Tibial nerve (tissue), 4 donors: ENCODE measurements around the gene BAZ2B. TPM values are rescaled to one million over a fixed set of nuclear protein-coding genes. Genes with fewer than 3 reads are reported as not detected.

Source experiments
- DNase-seq, 2 donors: peaks; one replicate each; pipeline ENCODE4 v3.0.0-alpha.2; 2019; ENCODE audit warnings: low spot score in 2 of 2
- H3K27ac ChIP-seq, 4 donors: fragments of 200-600 bp; sonication (generic) in 3 of 4; one replicate each; pipeline ENCODE4 v1.5.1; 2017 to 2019; ENCODE audit warnings: mild to moderate bottlenecking in 1 of 4
- H3K27me3 ChIP-seq, 2 donors: fragments of 200-600 bp; sonication (generic) in 1 of 2; one replicate each; pipeline versions ENCODE4 v1.5.1 to v1.6.0; 2017 to 2019
- H3K36me3 ChIP-seq, 3 donors: fragments of 200-600 bp; sonication (generic); one replicate each; pipeline ENCODE4 v1.5.1; 2018 to 2019
- H3K4me1 ChIP-seq, 4 donors: fragments of 200-600 bp; sonication (generic) in 3 of 4; one replicate each; pipeline ENCODE4 v1.5.1; 2017 to 2019
- H3K4me3 ChIP-seq, 4 donors: fragments of 200-600 bp; sonication (generic) in 3 of 4; one replicate each; pipeline ENCODE4 v1.5.1; 2017 to 2019; ENCODE audit warnings: mild to moderate bottlenecking in 1 of 4, moderate library complexity in 1 of 4
- H3K9me3 ChIP-seq, 4 donors: fragments of 200-600 bp; sonication (generic) in 3 of 4; one replicate each; pipeline ENCODE4 v1.5.1; 2017 to 2019
- EP300 ChIP-seq, 2 donors: sonication (generic); formaldehyde crosslinking; IDR thresholded peaks; one replicate each; pipeline ENCODE4 v1.6.1; 2017; ENCODE audit warnings: antibody characterized with exemption in 2 of 2, mild to moderate bottlenecking in 1 of 2
- POLR2A ChIP-seq, 2 donors: fragments of 450-650 bp; IDR thresholded peaks; one replicate each; pipeline ENCODE4 v1.6.1; 2017; ENCODE audit warnings: antibody characterized with exemption in 2 of 2, mild to moderate bottlenecking in 2 of 2, moderate library complexity in 2 of 2
- WGBS, 2 donors: methylation state at CpG; one replicate each; pipeline ENCODE4 v1.1.5; 2018; 5-methylcytosine and 5-hydroxymethylcytosine counted together
- total RNA-seq, 4 donors: library from RNA; depleted of rRNA; stranded (reverse); fragments of >200 nt; gene quantifications; one replicate each; pipeline ENCODE4 v1.1.0, GENCODE V29; 2016
- TF ChIP-seq, protein P1 (sequence below), 5 experiments: fragments of 200-600 bp in 3 of 5; fragments of 450-650 bp in 2 of 5; sonication (generic) in 3 of 5; IDR thresholded peaks; one replicate each; pipeline ENCODE4 v1.5.1; 2016 to 2019; ENCODE audit warnings: antibody characterized with exemption in 5 of 5, mild to moderate bottlenecking in 3 of 5, moderate library complexity in 2 of 5

The BAZ2B gene
- total RNA-seq, 4 donors from 2014 or later, result 98.4 to 135 (median 114) TPM

GRCh38 chr2:159513745-159514144 lies 102.6 kb downstream of the BAZ2B start:
- WGBS, 2 donors, result 50 to 51% methylated on average over 1 of the region's 1 CpG
- peaks cover 0 to 59% (median 5%) of the 10 kb centered on the region in 4 donors for H3K4me1 ChIP-seq
- no peaks in the 10 kb centered on the region for H3K9me3 ChIP-seq
- DNase-seq, result no peak
- H3K27me3 ChIP-seq, result no peaks in the 10 kb centered on the region
- H3K36me3 ChIP-seq, result no peaks in the 10 kb centered on the region
- H3K4me3 ChIP-seq, result no peak overlapping the region
- no peak for TF ChIP-seq EP300 (IDR thresholded peaks at IDR 0.05)
- TF ChIP-seq, protein P1, sequence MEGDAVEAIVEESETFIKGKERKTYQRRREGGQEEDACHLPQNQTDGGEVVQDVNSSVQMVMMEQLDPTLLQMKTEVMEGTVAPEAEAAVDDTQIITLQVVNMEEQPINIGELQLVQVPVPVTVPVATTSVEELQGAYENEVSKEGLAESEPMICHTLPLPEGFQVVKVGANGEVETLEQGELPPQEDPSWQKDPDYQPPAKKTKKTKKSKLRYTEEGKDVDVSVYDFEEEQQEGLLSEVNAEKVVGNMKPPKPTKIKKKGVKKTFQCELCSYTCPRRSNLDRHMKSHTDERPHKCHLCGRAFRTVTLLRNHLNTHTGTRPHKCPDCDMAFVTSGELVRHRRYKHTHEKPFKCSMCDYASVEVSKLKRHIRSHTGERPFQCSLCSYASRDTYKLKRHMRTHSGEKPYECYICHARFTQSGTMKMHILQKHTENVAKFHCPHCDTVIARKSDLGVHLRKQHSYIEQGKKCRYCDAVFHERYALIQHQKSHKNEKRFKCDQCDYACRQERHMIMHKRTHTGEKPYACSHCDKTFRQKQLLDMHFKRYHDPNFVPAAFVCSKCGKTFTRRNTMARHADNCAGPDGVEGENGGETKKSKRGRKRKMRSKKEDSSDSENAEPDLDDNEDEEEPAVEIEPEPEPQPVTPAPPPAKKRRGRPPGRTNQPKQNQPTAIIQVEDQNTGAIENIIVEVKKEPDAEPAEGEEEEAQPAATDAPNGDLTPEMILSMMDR (IDR thresholded peaks at IDR 0.05), result no peak
- no peak for TF ChIP-seq POLR2A (IDR thresholded peaks at IDR 0.05)
- H3K27ac ChIP-seq, result no peak overlapping the region

GRCh38 chr2:159508140-159508539 lies 108.2 kb downstream of the BAZ2B start:
- H3K4me3 ChIP-seq, result no peak overlapping the region
- TF ChIP-seq POLR2A (IDR thresholded peaks at IDR 0.05) (no peak), EP300 (IDR thresholded peaks at IDR 0.05) (no peak)
- TF ChIP-seq, protein P1 (IDR thresholded peaks at IDR 0.05), result no peak
- no peak for DNase-seq

DNA sequence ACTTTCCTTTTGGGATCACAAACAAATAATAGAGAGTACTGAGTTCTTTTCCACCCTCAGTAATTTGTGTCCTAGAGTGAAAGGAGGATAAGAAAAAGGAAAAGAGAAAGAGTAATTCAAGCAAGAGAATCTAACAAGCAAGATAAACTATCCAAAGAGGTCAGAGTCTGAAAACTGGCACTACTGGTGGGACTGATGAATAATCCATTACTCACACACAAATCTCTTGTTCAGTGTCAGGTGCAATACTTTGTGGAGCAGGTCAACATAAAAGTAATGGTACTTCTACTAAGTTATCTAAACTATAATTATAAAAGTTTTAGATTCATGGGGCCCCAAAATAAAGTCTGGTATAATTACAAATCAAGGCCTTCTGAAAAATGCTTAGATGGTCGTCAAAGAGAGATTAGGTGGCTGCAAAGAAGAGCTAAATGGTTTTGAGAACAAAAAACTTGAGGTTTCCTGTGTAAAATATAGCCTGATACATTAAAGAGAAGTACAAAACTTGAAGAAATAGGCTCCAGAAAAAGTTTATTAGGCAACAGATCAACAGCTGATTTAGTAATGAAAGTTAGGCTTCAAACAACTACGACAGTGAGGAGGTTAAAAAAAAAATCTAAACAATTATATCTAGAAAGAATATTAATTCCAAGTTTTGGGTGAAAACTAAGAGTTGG lies 109.4 kb downstream of the BAZ2B start:
- DNase-seq, result no peak
- Histone ChIP-seq H3K27me3 (no peaks in the 10 kb centered on the region), H3K36me3 (peaks cover 0 to 7% (median 0%) of the 10 kb centered on the region in 3 donors), H3K9me3 (no peaks in the 10 kb centered on the region), H3K27ac (no peak overlapping the region), H3K4me1 (no peaks in the 10 kb centered on the region), H3K4me3 (no peak overlapping the region)
- no peak for TF ChIP-seq EP300 (IDR thresholded peaks at IDR 0.05)
- TF ChIP-seq POLR2A (IDR thresholded peaks at IDR 0.05), result no peak
- TF ChIP-seq, protein P1 (IDR thresholded peaks at IDR 0.05), result no peak
- WGBS, 2 donors, result 77 to 79% methylated on average over 2 of the region's 2 CpGs

More at GRCh38 chr2:159508140-159508539, 108.2 kb downstream of the BAZ2B start:
- no peaks in the 10 kb centered on the region for H3K36me3 ChIP-seq
- no peaks in the 10 kb centered on the region for H3K27me3 ChIP-seq
- peaks cover 0 to 6% (median 0%) of the 10 kb centered on the region in 4 donors for H3K4me1 ChIP-seq
- no peaks in the 10 kb centered on the region for H3K9me3 ChIP-seq
- H3K27ac ChIP-seq, result no peak overlapping the region
- 96 to 97% methylated on average over 2 of the region's 2 CpGs for WGBS, 2 donors

DNA sequence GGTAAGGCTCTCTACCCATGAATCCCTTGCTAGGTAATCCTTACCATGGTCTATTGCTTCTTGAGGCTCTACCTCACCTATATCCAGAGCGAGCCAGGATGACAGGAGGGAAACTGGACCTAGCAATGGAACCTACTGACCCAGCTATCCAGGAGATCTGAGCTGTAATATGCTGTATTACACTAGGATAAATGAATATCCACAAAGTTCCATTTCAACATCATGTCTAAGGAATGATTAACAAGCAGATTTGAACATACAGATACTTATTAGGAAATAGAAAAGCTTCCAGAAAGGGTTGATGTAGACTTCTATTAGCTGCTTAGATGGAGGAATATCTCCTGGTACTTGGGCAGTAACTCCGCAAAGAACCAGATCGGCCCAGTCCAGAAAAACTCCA lies 110.1 kb downstream of the BAZ2B start:
- WGBS, 2 donors, result 93 to 96% methylated on average over 3 of the region's 3 CpGs
- no peak for DNase-seq
- H3K4me1 ChIP-seq, result no peaks in the 10 kb centered on the region
- no peaks in the 10 kb centered on the region for H3K27me3 ChIP-seq
- H3K9me3 ChIP-seq, result no peaks in the 10 kb centered on the region
- no peak overlapping the region for H3K4me3 ChIP-seq
- peaks cover 0 to 10% (median 0%) of the 10 kb centered on the region in 3 donors for H3K36me3 ChIP-seq
- H3K27ac ChIP-seq, result no peak overlapping the region
- TF ChIP-seq POLR2A (IDR thresholded peaks at IDR 0.05) (no peak), EP300 (IDR thresholded peaks at IDR 0.05) (no peak)
- TF ChIP-seq, protein P1 (IDR thresholded peaks at IDR 0.05), result no peak

DNA sequence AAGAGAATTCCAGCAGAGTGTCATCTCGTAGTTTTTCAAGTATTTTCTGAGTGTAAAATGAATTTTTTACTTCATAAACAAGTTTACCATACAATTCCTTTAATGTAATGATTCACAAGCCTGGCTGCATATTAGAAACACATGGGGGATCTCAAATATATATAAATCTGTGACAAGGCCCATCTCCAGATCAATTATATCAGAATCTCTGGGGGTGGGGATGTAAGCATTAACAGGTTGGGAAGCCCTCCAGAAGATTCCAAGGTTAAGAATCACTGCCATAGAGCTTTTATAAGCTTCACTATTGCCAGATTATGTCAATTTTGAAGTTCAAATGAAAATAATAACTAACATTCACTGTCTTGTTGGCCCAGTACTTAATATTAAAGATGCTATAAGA lies 111.2 kb downstream of the BAZ2B start:
- 93 to 96% methylated on average over 1 of the region's 1 CpG for WGBS, 2 donors
- H3K4me3 ChIP-seq, result no peak overlapping the region
- no peaks in the 10 kb centered on the region for H3K27me3 ChIP-seq
- H3K9me3 ChIP-seq, result peaks cover 0 to 3% (median 0%) of the 10 kb centered on the region in 4 donors
- H3K36me3 ChIP-seq, result peaks cover 0 to 10% (median 0%) of the 10 kb centered on the region in 3 donors
- no peaks in the 10 kb centered on the region for H3K4me1 ChIP-seq
- DNase-seq, result no peak
- no peak overlapping the region for H3K27ac ChIP-seq
- TF ChIP-seq, protein P1 (IDR thresholded peaks at IDR 0.05), result no peak
- TF ChIP-seq EP300 (IDR thresholded peaks at IDR 0.05) (no peak), POLR2A (IDR thresholded peaks at IDR 0.05) (no peak)
